ENCODE results near the gene MRPS22. TPM values are rescaled to one million over a fixed set of nuclear protein-coding genes. Genes with fewer than 3 reads are reported as not detected.

MRPS22 gene
- total and polyA plus RNA-seq, 9 of the 15 experiments (the other 6 are each of a cell fraction or from before 2014, with no cell fraction given): 148 to 397 (median 229) TPM

DNA sequence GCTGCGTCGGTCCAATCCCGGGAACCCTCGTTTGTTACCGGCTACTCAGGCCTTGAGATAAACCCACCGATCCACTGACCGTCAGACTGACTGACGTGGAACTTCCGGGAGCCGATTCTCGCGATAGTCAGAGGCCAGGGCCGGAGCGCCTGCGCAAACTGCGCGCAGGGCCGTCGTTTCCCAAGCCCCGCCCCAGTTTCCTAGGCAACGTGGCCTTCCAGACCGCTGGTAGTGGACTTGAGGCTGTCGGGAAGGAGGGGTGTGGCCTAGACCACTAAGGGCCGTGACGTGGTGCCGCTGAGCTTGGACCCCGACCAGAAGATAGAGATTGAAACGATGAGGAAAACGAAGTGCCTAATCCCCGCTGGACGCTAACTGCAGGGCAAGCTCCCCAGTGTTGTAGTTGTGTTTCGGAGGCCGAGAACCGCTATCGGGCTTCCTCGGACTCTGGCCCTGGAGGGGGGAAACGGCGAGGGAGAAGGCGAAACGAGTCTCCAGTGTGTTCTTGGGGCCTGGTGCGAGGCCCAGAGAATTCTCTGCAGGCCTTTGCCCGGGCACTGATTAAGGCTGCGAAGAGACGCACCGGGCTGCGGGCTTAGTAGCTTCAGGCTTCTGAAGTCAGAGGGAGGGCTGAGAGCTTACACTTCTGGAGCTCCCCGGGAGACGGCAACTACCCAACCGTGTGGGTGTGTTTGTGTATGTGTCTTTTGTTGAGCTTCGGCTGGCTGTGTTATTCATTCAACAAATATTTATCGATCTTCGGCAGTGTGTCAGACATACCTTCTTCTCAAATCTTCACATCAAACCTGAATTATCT is 45.9 kb downstream of the MRPS22 start, which contains the start of gene COPB2 (continued):
- TF ChIP-seq, protein P1, sequence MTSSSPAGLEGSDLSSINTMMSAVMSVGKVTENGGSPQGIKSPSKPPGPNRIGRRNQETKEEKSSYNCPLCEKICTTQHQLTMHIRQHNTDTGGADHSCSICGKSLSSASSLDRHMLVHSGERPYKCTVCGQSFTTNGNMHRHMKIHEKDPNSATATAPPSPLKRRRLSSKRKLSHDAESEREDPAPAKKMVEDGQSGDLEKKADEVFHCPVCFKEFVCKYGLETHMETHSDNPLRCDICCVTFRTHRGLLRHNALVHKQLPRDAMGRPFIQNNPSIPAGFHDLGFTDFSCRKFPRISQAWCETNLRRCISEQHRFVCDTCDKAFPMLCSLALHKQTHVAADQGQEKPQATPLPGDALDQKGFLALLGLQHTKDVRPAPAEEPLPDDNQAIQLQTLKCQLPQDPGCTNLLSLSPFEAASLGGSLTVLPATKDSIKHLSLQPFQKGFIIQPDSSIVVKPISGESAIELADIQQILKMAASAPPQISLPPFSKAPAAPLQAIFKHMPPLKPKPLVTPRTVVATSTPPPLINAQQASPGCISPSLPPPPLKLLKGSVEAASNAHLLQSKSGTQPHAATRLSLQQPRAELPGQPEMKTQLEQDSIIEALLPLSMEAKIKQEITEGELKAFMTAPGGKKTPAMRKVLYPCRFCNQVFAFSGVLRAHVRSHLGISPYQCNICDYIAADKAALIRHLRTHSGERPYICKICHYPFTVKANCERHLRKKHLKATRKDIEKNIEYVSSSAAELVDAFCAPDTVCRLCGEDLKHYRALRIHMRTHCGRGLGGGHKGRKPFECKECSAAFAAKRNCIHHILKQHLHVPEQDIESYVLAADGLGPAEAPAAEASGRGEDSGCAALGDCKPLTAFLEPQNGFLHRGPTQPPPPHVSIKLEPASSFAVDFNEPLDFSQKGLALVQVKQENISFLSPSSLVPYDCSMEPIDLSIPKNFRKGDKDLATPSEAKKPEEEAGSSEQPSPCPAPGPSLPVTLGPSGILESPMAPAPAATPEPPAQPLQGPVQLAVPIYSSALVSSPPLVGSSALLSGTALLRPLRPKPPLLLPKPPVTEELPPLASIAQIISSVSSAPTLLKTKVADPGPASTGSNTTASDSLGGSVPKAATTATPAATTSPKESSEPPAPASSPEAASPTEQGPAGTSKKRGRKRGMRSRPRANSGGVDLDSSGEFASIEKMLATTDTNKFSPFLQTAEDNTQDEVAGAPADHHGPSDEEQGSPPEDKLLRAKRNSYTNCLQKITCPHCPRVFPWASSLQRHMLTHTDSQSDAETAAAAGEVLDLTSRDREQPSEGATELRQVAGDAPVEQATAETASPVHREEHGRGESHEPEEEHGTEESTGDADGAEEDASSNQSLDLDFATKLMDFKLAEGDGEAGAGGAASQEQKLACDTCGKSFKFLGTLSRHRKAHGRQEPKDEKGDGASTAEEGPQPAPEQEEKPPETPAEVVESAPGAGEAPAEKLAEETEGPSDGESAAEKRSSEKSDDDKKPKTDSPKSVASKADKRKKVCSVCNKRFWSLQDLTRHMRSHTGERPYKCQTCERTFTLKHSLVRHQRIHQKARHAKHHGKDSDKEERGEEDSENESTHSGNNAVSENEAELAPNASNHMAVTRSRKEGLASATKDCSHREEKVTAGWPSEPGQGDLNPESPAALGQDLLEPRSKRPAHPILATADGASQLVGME (CRISPR knock-in tag; IDR thresholded peaks at IDR 0.05): no peak
- TF ChIP-seq EHMT2 (IDR thresholded peaks at IDR 0.05): no peak
- TF ChIP-seq HDAC2 (IDR thresholded peaks at IDR 0.05): peak; percentile 39; the same call in 1 of the 2 replicates
- TF ChIP-seq, protein P2, sequence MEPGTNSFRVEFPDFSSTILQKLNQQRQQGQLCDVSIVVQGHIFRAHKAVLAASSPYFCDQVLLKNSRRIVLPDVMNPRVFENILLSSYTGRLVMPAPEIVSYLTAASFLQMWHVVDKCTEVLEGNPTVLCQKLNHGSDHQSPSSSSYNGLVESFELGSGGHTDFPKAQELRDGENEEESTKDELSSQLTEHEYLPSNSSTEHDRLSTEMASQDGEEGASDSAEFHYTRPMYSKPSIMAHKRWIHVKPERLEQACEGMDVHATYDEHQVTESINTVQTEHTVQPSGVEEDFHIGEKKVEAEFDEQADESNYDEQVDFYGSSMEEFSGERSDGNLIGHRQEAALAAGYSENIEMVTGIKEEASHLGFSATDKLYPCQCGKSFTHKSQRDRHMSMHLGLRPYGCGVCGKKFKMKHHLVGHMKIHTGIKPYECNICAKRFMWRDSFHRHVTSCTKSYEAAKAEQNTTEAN (CRISPR knock-in tag; IDR thresholded peaks at IDR 0.05): no peak
- TF ChIP-seq E2F3 (CRISPR knock-in tag; IDR thresholded peaks at IDR 0.05): no peak
- TF ChIP-seq, protein P3, sequence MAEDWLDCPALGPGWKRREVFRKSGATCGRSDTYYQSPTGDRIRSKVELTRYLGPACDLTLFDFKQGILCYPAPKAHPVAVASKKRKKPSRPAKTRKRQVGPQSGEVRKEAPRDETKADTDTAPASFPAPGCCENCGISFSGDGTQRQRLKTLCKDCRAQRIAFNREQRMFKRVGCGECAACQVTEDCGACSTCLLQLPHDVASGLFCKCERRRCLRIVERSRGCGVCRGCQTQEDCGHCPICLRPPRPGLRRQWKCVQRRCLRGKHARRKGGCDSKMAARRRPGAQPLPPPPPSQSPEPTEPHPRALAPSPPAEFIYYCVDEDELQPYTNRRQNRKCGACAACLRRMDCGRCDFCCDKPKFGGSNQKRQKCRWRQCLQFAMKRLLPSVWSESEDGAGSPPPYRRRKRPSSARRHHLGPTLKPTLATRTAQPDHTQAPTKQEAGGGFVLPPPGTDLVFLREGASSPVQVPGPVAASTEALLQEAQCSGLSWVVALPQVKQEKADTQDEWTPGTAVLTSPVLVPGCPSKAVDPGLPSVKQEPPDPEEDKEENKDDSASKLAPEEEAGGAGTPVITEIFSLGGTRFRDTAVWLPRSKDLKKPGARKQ (CRISPR knock-in tag; IDR thresholded peaks at IDR 0.05): no peak
- no peak for TF ChIP-seq MAFG (tag; conservative IDR thresholded peaks at IDR 0.05)
- TF ChIP-seq, protein P4, sequence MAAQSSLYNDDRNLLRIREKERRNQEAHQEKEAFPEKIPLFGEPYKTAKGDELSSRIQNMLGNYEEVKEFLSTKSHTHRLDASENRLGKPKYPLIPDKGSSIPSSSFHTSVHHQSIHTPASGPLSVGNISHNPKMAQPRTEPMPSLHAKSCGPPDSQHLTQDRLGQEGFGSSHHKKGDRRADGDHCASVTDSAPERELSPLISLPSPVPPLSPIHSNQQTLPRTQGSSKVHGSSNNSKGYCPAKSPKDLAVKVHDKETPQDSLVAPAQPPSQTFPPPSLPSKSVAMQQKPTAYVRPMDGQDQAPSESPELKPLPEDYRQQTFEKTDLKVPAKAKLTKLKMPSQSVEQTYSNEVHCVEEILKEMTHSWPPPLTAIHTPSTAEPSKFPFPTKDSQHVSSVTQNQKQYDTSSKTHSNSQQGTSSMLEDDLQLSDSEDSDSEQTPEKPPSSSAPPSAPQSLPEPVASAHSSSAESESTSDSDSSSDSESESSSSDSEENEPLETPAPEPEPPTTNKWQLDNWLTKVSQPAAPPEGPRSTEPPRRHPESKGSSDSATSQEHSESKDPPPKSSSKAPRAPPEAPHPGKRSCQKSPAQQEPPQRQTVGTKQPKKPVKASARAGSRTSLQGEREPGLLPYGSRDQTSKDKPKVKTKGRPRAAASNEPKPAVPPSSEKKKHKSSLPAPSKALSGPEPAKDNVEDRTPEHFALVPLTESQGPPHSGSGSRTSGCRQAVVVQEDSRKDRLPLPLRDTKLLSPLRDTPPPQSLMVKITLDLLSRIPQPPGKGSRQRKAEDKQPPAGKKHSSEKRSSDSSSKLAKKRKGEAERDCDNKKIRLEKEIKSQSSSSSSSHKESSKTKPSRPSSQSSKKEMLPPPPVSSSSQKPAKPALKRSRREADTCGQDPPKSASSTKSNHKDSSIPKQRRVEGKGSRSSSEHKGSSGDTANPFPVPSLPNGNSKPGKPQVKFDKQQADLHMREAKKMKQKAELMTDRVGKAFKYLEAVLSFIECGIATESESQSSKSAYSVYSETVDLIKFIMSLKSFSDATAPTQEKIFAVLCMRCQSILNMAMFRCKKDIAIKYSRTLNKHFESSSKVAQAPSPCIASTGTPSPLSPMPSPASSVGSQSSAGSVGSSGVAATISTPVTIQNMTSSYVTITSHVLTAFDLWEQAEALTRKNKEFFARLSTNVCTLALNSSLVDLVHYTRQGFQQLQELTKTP (IDR thresholded peaks at IDR 0.05; ENCODE audit: low read depth in 1 of 2, partially characterized antibody in 2 of 2): peak in 1 of 2 experiments; percentile 68
- no peak for TF ChIP-seq SREBF2 (CRISPR knock-in tag; IDR thresholded peaks at IDR 0.05)
- TF ChIP-seq TEAD4 (IDR thresholded peaks at IDR 0.05; ENCODE audit: low read length): no peak
- no peak for TF ChIP-seq TEAD4 (CRISPR knock-in tag; IDR thresholded peaks at IDR 0.05; ENCODE audit: borderline replicate concordance)
- TF ChIP-seq ZNF507 (tag; conservative IDR thresholded peaks at IDR 0.05): no peak
- TF ChIP-seq TCF15 (CRISPR knock-in tag; IDR thresholded peaks at IDR 0.05): no peak
